HG02642 (cell line): ENCODE measurements around the gene SLC12A7.
"Not testable (repeated sequence)": the region's sequence is repeated elsewhere in the genome, so short reads cannot be mapped to it uniquely, and the experiment has no call there.

Experiments used
- ATAC-seq: cut with Tn5 transposase; IDR thresholded peaks from one replicate; pipeline ENCODE4 v1.9.1; 2021; ENCODE audit warnings: mild to moderate bottlenecking; ENCODE audit not compliant: unreplicated experiment, poor library complexity

The SLC12A7 gene

GRCh38 chr5:1030801-1031271, 81.0 kb downstream of the SLC12A7 start:
- no peak for ATAC-seq

GRCh38 chr5:1029945-1030625, 81.8 kb downstream of the SLC12A7 start:
- ATAC-seq, result no peak

GRCh38 chr5:1029282-1029944, 82.5 kb downstream of the SLC12A7 start:
- no peak for ATAC-seq

- no peak for ATAC-seq
These were observed 83.2 kb downstream of the SLC12A7 start for GRCh38 chr5:1028481-1029281.

- no peak for ATAC-seq
These were observed 84.0 kb downstream of the SLC12A7 start for GRCh38 chr5:1027631-1028441.

GRCh38 chr5:1026700-1027621, 84.9 kb downstream of the SLC12A7 start:
- no peak for ATAC-seq

GRCh38 chr5:1021969-1022336, 89.9 kb downstream of the SLC12A7 start:
- ATAC-seq, result not testable (repeated sequence)

GRCh38 chr5:1021136-1021968, 90.5 kb downstream of the SLC12A7 start:
- ATAC-seq, result no peak

GRCh38 chr5:1020452-1020961, 91.4 kb downstream of the SLC12A7 start:
- no peak for ATAC-seq

GRCh38 chr5:1019001-1019905, 92.6 kb downstream of the SLC12A7 start:
- ATAC-seq, result no peak

GRCh38 chr5:1018596-1018995, 93.3 kb downstream of the SLC12A7 start:
- ATAC-seq, result no peak

- ATAC-seq, result no peak
These were observed 94.0 kb downstream of the SLC12A7 start for GRCh38 chr5:1017691-1018455.

GRCh38 chr5:1017056-1017455, 94.8 kb downstream of the SLC12A7 start:
- ATAC-seq, result no peak

GRCh38 chr5:1016476-1016875, 95.4 kb downstream of the SLC12A7 start:
- no peak for ATAC-seq

- ATAC-seq, result no peak
These were observed 95.8 kb downstream of the SLC12A7 start for GRCh38 chr5:1016036-1016435.

- ATAC-seq, result no peak
These were observed 96.4 kb downstream of the SLC12A7 start for GRCh38 chr5:1015507-1015906.
